ENCODE data around the gene NR2F2.

Gene NR2F2

GRCh38 chr15:96381463-96381862 lies 51.0 kb downstream of the NR2F2 start:
- Histone ChIP-seq H3K9me2 (replicated peaks; ENCODE audit: control insufficient read depth, low read length) (no peaks in the 10 kb centered on the region), H3K4me1 (ENCODE audit: control insufficient read depth, low read length) (no peaks in the 10 kb centered on the region), H3K36me3 (ENCODE audit: control insufficient read depth, low read length) (no peaks in the 10 kb centered on the region), H3K27me3 (ENCODE audit: control insufficient read depth, low read length) (no peaks in the 10 kb centered on the region), H3K79me2 (ENCODE audit: control insufficient read depth, low read length) (no peaks in the 10 kb centered on the region), H4K20me1 (ENCODE audit: control insufficient read depth, insufficient read depth, low read depth, low read length) (no peaks in the 10 kb centered on the region), H3K27ac (ENCODE audit: low read depth, low read length) (no peak overlapping the region), H3K4me3 (ENCODE audit: low read length) (no peak overlapping the region), H3K4me2 (ENCODE audit: low read length) (no peak overlapping the region), H3F3A (ENCODE audit: control insufficient read depth, insufficient read depth) (no peaks in the 10 kb centered on the region), H3K9me3 (ENCODE audit: control insufficient read depth, insufficient read depth, low read length) (no peaks in the 10 kb centered on the region)
- TF ChIP-seq CTCF (IDR thresholded peaks at IDR 0.05; ENCODE audit: low read depth, low read length, poor library complexity, severe bottlenecking): no peak
- no peak for TF ChIP-seq EZH2phosphoT487 (IDR thresholded peaks at IDR 0.05; ENCODE audit: borderline replicate concordance, low read length)

GRCh38 chr15:96385195-96385594 lies 54.7 kb downstream of the NR2F2 start:
- TF ChIP-seq EZH2phosphoT487 (IDR thresholded peaks at IDR 0.05; ENCODE audit: borderline replicate concordance, low read length): no peak
- no peak for TF ChIP-seq CTCF (IDR thresholded peaks at IDR 0.05; ENCODE audit: low read depth, low read length, poor library complexity, severe bottlenecking)
- Histone ChIP-seq H3K79me2 (ENCODE audit: control insufficient read depth, low read length) (no peaks in the 10 kb centered on the region), H3K4me3 (ENCODE audit: low read length) (no peak overlapping the region), H3K4me2 (ENCODE audit: low read length) (no peak overlapping the region), H3K9me2 (replicated peaks; ENCODE audit: control insufficient read depth, low read length) (no peaks in the 10 kb centered on the region), H4K20me1 (ENCODE audit: control insufficient read depth, insufficient read depth, low read depth, low read length) (no peaks in the 10 kb centered on the region), H3K27me3 (ENCODE audit: control insufficient read depth, low read length) (no peaks in the 10 kb centered on the region), H3K36me3 (ENCODE audit: control insufficient read depth, low read length) (no peaks in the 10 kb centered on the region), H3K27ac (ENCODE audit: low read depth, low read length) (no peak overlapping the region), H3F3A (ENCODE audit: control insufficient read depth, insufficient read depth) (no peaks in the 10 kb centered on the region), H3K4me1 (ENCODE audit: control insufficient read depth, low read length) (no peaks in the 10 kb centered on the region), H3K9me3 (ENCODE audit: control insufficient read depth, insufficient read depth, low read length) (no peaks in the 10 kb centered on the region)

GRCh38 chr15:96388673-96389072 lies 58.2 kb downstream of the NR2F2 start:
- H3K27me3 ChIP-seq (ENCODE audit: control insufficient read depth, low read length): no peaks in the 10 kb centered on the region
- no peaks in the 10 kb centered on the region for H3K79me2 ChIP-seq (ENCODE audit: control insufficient read depth, low read length)
- H3K27ac ChIP-seq (ENCODE audit: low read depth, low read length): no peak overlapping the region
- no peak overlapping the region for H3K4me2 ChIP-seq (ENCODE audit: low read length)
- no peak overlapping the region for H3K4me3 ChIP-seq (ENCODE audit: low read length)
- no peaks in the 10 kb centered on the region for H3F3A ChIP-seq (ENCODE audit: control insufficient read depth, insufficient read depth)
- TF ChIP-seq EZH2phosphoT487 (IDR thresholded peaks at IDR 0.05; ENCODE audit: borderline replicate concordance, low read length) (no peak), CTCF (IDR thresholded peaks at IDR 0.05; ENCODE audit: low read depth, low read length, poor library complexity, severe bottlenecking) (no peak)
- H3K4me1 ChIP-seq (ENCODE audit: control insufficient read depth, low read length): no peaks in the 10 kb centered on the region
- no peaks in the 10 kb centered on the region for H3K9me3 ChIP-seq (ENCODE audit: control insufficient read depth, insufficient read depth, low read length)
- no peaks in the 10 kb centered on the region for H4K20me1 ChIP-seq (ENCODE audit: control insufficient read depth, insufficient read depth, low read depth, low read length)
- H3K9me2 ChIP-seq (replicated peaks; ENCODE audit: control insufficient read depth, low read length): no peaks in the 10 kb centered on the region
- H3K36me3 ChIP-seq (ENCODE audit: control insufficient read depth, low read length): no peaks in the 10 kb centered on the region
